ENCODE results near the gene TSEN15. TPM values are rescaled to one million over a fixed set of nuclear protein-coding genes. Genes with fewer than 3 reads are reported as not detected.

Gene TSEN15
- total and polyA plus RNA-seq, 2 of the 13 experiments (the other 11 are each of a cell fraction or from before 2014, with no cell fraction given), result 25.6 to 35.8 TPM

DNA sequence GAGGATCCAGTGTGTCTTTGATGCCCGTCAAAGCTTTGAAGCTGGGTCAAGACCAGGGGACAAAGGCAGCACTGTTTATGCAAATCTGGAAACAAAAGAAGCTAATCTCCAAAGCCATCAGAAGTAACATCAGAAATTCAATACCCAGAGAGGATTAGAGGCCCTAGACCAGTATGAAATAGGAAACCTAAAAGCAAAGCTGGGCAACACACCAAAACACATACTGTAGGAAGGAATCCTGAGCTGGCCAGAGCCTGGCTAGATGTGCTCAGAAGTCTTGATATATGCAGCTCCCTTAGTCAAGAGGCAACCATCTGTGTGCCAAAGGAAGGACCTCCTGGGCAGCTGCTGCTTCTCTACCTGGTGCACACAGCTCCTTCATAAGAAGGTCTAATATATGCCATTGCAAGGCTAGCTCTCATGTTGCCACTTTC, 26.3 kb upstream of the TSEN15 start (continued):
- TF ChIP-seq TCF7 (IDR thresholded peaks at IDR 0.05; ENCODE audit: low read depth) (peak; percentile 49; the same call in 1 of the 2 replicates), ARNT (IDR thresholded peaks at IDR 0.05) (no peak), MAFK (conservative IDR thresholded peaks at IDR 0.05 in 1 of 2, IDR thresholded peaks at IDR 0.05 in 1 of 2; ENCODE audit: low read length in 2 of 2) (no peak), SOX5 (CRISPR knock-in tag; IDR thresholded peaks at IDR 0.05; ENCODE audit: borderline replicate concordance) (peak; percentile 82; the same call in 1 of the 2 replicates), SIX4 (CRISPR knock-in tag; IDR thresholded peaks at IDR 0.05) (peak; percentile 95), RFX1 (IDR thresholded peaks at IDR 0.05) (no peak), BCL6 (CRISPR knock-in tag; IDR thresholded peaks at IDR 0.05) (0 out of 2 replicates have a peak, but pooled peaks have one; percentile 6), SIX1 (CRISPR knock-in tag; IDR thresholded peaks at IDR 0.05; ENCODE audit: borderline replicate concordance) (peak; percentile 76; the same call in 1 of the 2 replicates), GATAD2A (CRISPR knock-in tag; IDR thresholded peaks at IDR 0.05) (peak; percentile 8; the same call in 1 of the 2 replicates)
- TF ChIP-seq, protein P1, sequence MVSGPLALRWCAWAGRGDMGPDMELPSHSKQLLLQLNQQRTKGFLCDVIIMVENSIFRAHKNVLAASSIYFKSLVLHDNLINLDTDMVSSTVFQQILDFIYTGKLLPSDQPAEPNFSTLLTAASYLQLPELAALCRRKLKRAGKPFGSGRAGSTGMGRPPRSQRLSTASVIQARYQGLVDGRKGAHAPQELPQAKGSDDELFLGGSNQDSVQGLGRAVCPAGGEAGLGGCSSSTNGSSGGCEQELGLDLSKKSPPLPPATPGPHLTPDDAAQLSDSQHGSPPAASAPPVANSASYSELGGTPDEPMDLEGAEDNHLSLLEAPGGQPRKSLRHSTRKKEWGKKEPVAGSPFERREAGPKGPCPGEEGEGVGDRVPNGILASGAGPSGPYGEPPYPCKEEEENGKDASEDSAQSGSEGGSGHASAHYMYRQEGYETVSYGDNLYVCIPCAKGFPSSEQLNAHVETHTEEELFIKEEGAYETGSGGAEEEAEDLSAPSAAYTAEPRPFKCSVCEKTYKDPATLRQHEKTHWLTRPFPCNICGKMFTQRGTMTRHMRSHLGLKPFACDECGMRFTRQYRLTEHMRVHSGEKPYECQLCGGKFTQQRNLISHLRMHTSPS (CRISPR knock-in tag; IDR thresholded peaks at IDR 0.05; ENCODE audit: low read depth), result 0 out of 2 replicates have a peak, but pooled peaks have one; percentile 35
- TF ChIP-seq, protein P2, sequence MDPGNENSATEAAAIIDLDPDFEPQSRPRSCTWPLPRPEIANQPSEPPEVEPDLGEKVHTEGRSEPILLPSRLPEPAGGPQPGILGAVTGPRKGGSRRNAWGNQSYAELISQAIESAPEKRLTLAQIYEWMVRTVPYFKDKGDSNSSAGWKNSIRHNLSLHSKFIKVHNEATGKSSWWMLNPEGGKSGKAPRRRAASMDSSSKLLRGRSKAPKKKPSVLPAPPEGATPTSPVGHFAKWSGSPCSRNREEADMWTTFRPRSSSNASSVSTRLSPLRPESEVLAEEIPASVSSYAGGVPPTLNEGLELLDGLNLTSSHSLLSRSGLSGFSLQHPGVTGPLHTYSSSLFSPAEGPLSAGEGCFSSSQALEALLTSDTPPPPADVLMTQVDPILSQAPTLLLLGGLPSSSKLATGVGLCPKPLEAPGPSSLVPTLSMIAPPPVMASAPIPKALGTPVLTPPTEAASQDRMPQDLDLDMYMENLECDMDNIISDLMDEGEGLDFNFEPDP (CRISPR knock-in tag; conservative IDR thresholded peaks at IDR 0.05), result no peak
- TF ChIP-seq, protein P3, sequence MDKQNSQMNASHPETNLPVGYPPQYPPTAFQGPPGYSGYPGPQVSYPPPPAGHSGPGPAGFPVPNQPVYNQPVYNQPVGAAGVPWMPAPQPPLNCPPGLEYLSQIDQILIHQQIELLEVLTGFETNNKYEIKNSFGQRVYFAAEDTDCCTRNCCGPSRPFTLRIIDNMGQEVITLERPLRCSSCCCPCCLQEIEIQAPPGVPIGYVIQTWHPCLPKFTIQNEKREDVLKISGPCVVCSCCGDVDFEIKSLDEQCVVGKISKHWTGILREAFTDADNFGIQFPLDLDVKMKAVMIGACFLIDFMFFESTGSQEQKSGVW (CRISPR knock-in tag; IDR thresholded peaks at IDR 0.05; ENCODE audit: borderline replicate concordance), result no peak
- TF ChIP-seq, protein P4, sequence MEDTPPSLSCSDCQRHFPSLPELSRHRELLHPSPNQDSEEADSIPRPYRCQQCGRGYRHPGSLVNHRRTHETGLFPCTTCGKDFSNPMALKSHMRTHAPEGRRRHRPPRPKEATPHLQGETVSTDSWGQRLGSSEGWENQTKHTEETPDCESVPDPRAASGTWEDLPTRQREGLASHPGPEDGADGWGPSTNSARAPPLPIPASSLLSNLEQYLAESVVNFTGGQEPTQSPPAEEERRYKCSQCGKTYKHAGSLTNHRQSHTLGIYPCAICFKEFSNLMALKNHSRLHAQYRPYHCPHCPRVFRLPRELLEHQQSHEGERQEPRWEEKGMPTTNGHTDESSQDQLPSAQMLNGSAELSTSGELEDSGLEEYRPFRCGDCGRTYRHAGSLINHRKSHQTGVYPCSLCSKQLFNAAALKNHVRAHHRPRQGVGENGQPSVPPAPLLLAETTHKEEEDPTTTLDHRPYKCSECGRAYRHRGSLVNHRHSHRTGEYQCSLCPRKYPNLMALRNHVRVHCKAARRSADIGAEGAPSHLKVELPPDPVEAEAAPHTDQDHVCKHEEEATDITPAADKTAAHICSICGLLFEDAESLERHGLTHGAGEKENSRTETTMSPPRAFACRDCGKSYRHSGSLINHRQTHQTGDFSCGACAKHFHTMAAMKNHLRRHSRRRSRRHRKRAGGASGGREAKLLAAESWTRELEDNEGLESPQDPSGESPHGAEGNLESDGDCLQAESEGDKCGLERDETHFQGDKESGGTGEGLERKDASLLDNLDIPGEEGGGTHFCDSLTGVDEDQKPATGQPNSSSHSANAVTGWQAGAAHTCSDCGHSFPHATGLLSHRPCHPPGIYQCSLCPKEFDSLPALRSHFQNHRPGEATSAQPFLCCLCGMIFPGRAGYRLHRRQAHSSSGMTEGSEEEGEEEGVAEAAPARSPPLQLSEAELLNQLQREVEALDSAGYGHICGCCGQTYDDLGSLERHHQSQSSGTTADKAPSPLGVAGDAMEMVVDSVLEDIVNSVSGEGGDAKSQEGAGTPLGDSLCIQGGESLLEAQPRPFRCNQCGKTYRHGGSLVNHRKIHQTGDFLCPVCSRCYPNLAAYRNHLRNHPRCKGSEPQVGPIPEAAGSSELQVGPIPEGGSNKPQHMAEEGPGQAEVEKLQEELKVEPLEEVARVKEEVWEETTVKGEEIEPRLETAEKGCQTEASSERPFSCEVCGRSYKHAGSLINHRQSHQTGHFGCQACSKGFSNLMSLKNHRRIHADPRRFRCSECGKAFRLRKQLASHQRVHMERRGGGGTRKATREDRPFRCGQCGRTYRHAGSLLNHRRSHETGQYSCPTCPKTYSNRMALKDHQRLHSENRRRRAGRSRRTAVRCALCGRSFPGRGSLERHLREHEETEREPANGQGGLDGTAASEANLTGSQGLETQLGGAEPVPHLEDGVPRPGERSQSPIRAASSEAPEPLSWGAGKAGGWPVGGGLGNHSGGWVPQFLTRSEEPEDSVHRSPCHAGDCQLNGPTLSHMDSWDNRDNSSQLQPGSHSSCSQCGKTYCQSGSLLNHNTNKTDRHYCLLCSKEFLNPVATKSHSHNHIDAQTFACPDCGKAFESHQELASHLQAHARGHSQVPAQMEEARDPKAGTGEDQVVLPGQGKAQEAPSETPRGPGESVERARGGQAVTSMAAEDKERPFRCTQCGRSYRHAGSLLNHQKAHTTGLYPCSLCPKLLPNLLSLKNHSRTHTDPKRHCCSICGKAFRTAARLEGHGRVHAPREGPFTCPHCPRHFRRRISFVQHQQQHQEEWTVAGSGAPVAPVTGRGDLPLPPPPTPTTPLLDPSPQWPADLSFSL (CRISPR knock-in tag; IDR thresholded peaks at IDR 0.05), result no peak
- TF ChIP-seq, protein P5, sequence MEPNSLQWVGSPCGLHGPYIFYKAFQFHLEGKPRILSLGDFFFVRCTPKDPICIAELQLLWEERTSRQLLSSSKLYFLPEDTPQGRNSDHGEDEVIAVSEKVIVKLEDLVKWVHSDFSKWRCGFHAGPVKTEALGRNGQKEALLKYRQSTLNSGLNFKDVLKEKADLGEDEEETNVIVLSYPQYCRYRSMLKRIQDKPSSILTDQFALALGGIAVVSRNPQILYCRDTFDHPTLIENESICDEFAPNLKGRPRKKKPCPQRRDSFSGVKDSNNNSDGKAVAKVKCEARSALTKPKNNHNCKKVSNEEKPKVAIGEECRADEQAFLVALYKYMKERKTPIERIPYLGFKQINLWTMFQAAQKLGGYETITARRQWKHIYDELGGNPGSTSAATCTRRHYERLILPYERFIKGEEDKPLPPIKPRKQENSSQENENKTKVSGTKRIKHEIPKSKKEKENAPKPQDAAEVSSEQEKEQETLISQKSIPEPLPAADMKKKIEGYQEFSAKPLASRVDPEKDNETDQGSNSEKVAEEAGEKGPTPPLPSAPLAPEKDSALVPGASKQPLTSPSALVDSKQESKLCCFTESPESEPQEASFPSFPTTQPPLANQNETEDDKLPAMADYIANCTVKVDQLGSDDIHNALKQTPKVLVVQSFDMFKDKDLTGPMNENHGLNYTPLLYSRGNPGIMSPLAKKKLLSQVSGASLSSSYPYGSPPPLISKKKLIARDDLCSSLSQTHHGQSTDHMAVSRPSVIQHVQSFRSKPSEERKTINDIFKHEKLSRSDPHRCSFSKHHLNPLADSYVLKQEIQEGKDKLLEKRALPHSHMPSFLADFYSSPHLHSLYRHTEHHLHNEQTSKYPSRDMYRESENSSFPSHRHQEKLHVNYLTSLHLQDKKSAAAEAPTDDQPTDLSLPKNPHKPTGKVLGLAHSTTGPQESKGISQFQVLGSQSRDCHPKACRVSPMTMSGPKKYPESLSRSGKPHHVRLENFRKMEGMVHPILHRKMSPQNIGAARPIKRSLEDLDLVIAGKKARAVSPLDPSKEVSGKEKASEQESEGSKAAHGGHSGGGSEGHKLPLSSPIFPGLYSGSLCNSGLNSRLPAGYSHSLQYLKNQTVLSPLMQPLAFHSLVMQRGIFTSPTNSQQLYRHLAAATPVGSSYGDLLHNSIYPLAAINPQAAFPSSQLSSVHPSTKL (CRISPR knock-in tag; IDR thresholded peaks at IDR 0.05), result peak; percentile 52; the same call in 1 of the 2 replicates
- TF ChIP-seq, protein P6, sequence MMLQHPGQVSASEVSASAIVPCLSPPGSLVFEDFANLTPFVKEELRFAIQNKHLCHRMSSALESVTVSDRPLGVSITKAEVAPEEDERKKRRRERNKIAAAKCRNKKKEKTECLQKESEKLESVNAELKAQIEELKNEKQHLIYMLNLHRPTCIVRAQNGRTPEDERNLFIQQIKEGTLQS (CRISPR knock-in tag; IDR thresholded peaks at IDR 0.05), result no peak

Data from HepG2 (cell line).